Subcutaneous adipose tissue (tissue), 4 donors: Measurements from ENCODE around the gene DES. TPM values are rescaled to one million over a fixed set of nuclear protein-coding genes. Genes with fewer than 3 reads are reported as not detected.

Source experiments
- total RNA-seq, 4 donors: library from RNA; depleted of rRNA; stranded (reverse); fragments of >200 nt; gene quantifications; one replicate each; pipeline ENCODE4 v1.1.0, GENCODE V29; 2016
- TF ChIP-seq, protein P1 (sequence below): fragments of 450-650 bp; IDR thresholded peaks from one replicate; pipeline ENCODE4 v1.5.1; 2016; ENCODE audit warnings: low read depth, mild to moderate bottlenecking, control low read depth, antibody characterized with exemption, moderate library complexity

The DES gene
- total RNA-seq, 4 donors from 2014 or later, result 3.1 to 28.8 (median 13.3) TPM

DNA sequence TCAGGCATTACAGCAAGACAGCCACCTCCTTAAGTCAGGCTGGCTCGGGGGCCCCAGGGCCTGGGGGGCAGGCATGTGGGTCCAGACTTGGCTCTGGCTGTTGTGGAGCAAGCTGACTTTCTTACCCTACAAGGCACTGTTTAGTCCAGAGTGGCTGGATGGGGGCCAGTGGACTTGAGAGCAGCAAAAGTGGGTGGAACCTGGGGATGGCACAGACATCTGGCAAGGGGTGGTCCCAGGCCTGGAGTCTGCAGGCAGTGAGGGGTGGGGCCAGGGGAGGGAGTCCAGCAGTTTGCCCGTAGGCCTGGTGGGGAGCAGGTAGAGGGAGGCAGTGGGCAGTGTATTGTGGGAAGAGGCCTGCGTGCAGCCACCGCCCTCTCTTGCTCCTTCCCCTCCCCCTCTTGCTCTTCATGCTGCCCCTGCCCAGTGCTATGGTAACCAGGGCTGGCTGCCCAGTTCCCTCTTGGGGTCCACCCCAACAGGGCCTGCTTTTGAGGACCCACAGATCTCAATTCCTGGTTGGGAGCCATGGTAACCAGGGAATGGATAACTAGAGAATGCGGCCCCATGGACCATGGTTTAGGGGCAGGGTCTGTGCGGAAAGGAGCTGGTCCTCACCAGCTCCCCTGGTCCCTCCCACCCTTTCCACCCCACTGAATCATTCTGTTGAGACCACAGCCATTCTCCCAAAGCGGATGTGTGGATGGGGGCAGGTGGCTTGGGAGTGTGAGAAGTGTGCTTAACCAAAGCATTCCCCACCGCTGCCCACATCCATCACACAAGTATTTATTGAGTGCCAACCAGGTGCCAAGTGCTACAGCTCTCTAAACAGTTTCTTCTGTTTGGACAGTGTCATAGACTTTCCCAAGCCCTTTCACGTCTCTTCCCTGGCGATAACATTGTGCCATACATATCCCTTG lies 35.8 kb downstream of the DES start:
- TF ChIP-seq, protein P1, sequence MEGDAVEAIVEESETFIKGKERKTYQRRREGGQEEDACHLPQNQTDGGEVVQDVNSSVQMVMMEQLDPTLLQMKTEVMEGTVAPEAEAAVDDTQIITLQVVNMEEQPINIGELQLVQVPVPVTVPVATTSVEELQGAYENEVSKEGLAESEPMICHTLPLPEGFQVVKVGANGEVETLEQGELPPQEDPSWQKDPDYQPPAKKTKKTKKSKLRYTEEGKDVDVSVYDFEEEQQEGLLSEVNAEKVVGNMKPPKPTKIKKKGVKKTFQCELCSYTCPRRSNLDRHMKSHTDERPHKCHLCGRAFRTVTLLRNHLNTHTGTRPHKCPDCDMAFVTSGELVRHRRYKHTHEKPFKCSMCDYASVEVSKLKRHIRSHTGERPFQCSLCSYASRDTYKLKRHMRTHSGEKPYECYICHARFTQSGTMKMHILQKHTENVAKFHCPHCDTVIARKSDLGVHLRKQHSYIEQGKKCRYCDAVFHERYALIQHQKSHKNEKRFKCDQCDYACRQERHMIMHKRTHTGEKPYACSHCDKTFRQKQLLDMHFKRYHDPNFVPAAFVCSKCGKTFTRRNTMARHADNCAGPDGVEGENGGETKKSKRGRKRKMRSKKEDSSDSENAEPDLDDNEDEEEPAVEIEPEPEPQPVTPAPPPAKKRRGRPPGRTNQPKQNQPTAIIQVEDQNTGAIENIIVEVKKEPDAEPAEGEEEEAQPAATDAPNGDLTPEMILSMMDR, result no peak

DNA sequence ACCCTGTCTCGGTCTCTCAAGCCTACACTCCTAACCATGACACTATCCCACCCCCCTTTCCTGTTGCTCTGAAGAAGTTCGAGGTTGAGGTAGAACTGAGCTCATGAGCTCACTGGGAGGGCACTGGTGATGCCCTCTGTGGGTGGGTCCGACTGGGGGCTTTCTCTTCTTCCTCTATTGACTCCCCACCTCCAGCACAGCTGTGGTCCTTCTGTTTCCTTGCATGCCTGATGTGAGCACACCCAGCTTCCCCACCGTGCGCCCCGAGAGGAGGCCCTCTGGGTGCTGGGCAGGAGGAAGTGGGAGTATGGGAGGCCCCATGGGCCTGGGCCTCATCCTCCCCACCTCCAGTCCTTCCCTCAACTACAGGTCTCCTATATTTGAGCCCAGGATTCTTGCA lies 37.4 kb downstream of the DES start:
- TF ChIP-seq, protein P1, result no peak

- TF ChIP-seq, protein P1, result no peak
Observed at GRCh38 chr2:219457784-219458369, 39.7 kb downstream of the DES start.

DNA sequence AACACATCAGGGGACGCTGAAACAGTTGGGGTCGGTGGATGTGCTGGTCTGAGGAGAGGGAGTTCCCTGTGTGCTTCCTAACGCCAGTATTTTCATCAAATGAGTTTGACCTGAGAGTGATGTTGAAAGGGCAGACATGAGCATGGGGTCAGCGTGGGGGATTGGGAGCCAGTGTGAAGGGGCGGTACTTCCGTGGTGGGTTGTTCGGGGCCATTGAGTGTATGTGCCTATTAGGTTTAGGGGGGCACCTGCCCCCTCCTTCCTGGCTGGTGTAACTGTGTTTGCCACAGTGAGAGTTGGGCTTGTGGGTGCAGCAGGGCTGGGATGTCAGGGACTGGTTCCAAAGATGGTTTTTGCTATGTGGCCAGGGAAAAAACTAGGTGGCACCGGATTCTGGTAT lies 40.8 kb downstream of the DES start:
- TF ChIP-seq, protein P1, result no peak

- TF ChIP-seq, protein P1, result no peak
Observed at GRCh38 chr2:219459460-219460311, 41.5 kb downstream of the DES start.

- TF ChIP-seq, protein P1, result no peak
Observed at GRCh38 chr2:219460424-219460926, 42.3 kb downstream of the DES start.

- TF ChIP-seq, protein P1, result no peak
Observed at GRCh38 chr2:219461047-219461514, 42.9 kb downstream of the DES start.
